HEK293 (cell line): ENCODE data around the gene NAPA.

Source experiments
- CTCF ChIA-PET: fragments of 350-600 bp; formaldehyde crosslinking; extraction: SDS; loops from one replicate; lab custom pipeline; 2021; ENCODE audit warnings: antibody characterized with exemption; lab: Yijun Ruan, JAX
- POLR2A ChIA-PET: fragments of 300-600 bp; formaldehyde crosslinking; extraction: SDS; loops from one replicate; lab custom pipeline; 2020; ENCODE audit warnings: antibody characterized with exemption, inconsistent platforms; lab: Yijun Ruan, JAX
- H3K27ac ChIP-seq: fragments of 200-500 bp; sonication (Bioruptor generic); 2 replicates; pipeline ENCODE4 v1.5.1; 2014; ENCODE audit warnings: low read depth, low read length, control low read depth, inconsistent platforms; ENCODE audit errors: extremely low read depth
- H3K36me3 ChIP-seq, 2 experiments: fragments of 200-500 bp in 1 of 2; sonication (Bioruptor generic) in 1 of 2; 1 replicate in 1 of 2; 2 replicates in 1 of 2; pipeline ENCODE4 v1.5.1; 2014 to 2017; ENCODE audit warnings: inconsistent platforms in 2 of 2, low read length in 2 of 2; ENCODE audit not compliant: control insufficient read depth in 2 of 2, insufficient read depth in 1 of 2
- H3K4me1 ChIP-seq: fragments of 200-500 bp; sonication (Bioruptor generic); 2 replicates; pipeline ENCODE4 v1.5.1; 2014; ENCODE audit warnings: mild to moderate bottlenecking, low read length, inconsistent platforms; ENCODE audit not compliant: control insufficient read depth, insufficient read depth
- H3K4me3 ChIP-seq: 2 replicates; pipeline ENCODE4 v1.5.1; 2011; ENCODE audit warnings: low read depth, mild to moderate bottlenecking, control low read depth, low read length, moderate library complexity
- H3K9me3 ChIP-seq: fragments of 200-500 bp; sonication (Bioruptor generic); 2 replicates; pipeline ENCODE4 v1.5.1; 2014; ENCODE audit warnings: low read depth, low read length, inconsistent platforms; ENCODE audit not compliant: control insufficient read depth, insufficient read depth
- BCL11B ChIP-seq: fragments of 450-650 bp; formaldehyde crosslinking; IDR thresholded peaks from 2 replicates; pipeline ENCODE4 v1.5.1; 2016; ENCODE audit warnings: low read depth, missing biosample characterization, missing genetic modification characterization
- CTCF ChIP-seq: fragments of 450-650 bp; formaldehyde crosslinking; IDR thresholded peaks from 2 replicates; pipeline ENCODE4 v1.5.1; 2016; ENCODE audit warnings: missing biosample characterization, missing genetic modification characterization
- GLIS2 ChIP-seq: fragments of 450-650 bp; formaldehyde crosslinking; IDR thresholded peaks from 2 replicates; pipeline ENCODE4 v1.5.1; 2016; ENCODE audit warnings: missing biosample characterization, missing genetic modification characterization
- INSM2 ChIP-seq: fragments of 450-650 bp; formaldehyde crosslinking; IDR thresholded peaks from 2 replicates; pipeline ENCODE4 v1.5.1; 2016; ENCODE audit warnings: missing biosample characterization, missing genetic modification characterization
- KLF16 ChIP-seq: fragments of 450-650 bp; formaldehyde crosslinking; IDR thresholded peaks from 2 replicates; pipeline ENCODE4 v1.5.1; 2017; ENCODE audit warnings: missing biosample characterization, missing genetic modification characterization
- SALL2 ChIP-seq: fragments of 450-650 bp; formaldehyde crosslinking; IDR thresholded peaks from 2 replicates; pipeline ENCODE4 v1.5.0; 2017; ENCODE audit warnings: missing biosample characterization, mild to moderate bottlenecking, missing genetic modification characterization, borderline replicate concordance
- SCRT2 ChIP-seq: fragments of 450-650 bp; formaldehyde crosslinking; IDR thresholded peaks from 2 replicates; pipeline ENCODE4 v1.5.1; 2016; ENCODE audit warnings: missing biosample characterization, missing genetic modification characterization
- ZBTB44 ChIP-seq: fragments of 450-650 bp; IDR thresholded peaks from 2 replicates; pipeline ENCODE4 v1.5.1; 2018; ENCODE audit warnings: missing biosample characterization, mild to moderate bottlenecking, missing genetic modification characterization
- ZBTB6 ChIP-seq: fragments of 450-650 bp; formaldehyde crosslinking; IDR thresholded peaks from 2 replicates; pipeline ENCODE4 v1.5.1; 2017; ENCODE audit warnings: missing biosample characterization, missing genetic modification characterization
- ZFP41 ChIP-seq: fragments of 450-650 bp; formaldehyde crosslinking; IDR thresholded peaks from 2 replicates; pipeline ENCODE4 v1.5.1; 2016; ENCODE audit warnings: missing biosample characterization, missing genetic modification characterization, borderline replicate concordance
- ZNF140 ChIP-seq: fragments of 450-650 bp; formaldehyde crosslinking; IDR thresholded peaks from 2 replicates; pipeline ENCODE4 v1.5.1; 2016; ENCODE audit warnings: missing biosample characterization, missing genetic modification characterization
- ZNF2 ChIP-seq: fragments of 450-650 bp; formaldehyde crosslinking; IDR thresholded peaks from 2 replicates; pipeline ENCODE4 v1.5.1; 2016; ENCODE audit warnings: missing biosample characterization, missing genetic modification characterization
- ZNF214 ChIP-seq: fragments of 450-650 bp; formaldehyde crosslinking; IDR thresholded peaks from 2 replicates; pipeline ENCODE4 v1.5.1; 2017; ENCODE audit warnings: missing biosample characterization, mild to moderate bottlenecking, missing genetic modification characterization, borderline replicate concordance
- ZNF24 ChIP-seq: fragments of 450-650 bp; formaldehyde crosslinking; IDR thresholded peaks from 2 replicates; pipeline ENCODE4 v1.5.1; 2016; ENCODE audit warnings: missing biosample characterization, missing genetic modification characterization
- ZNF391 ChIP-seq: fragments of 450-650 bp; formaldehyde crosslinking; IDR thresholded peaks from 2 replicates; pipeline ENCODE4 v1.5.1; 2016; ENCODE audit warnings: low read depth, missing biosample characterization, missing genetic modification characterization, borderline replicate concordance
- ZNF394 ChIP-seq: fragments of 450-650 bp; formaldehyde crosslinking; IDR thresholded peaks from 2 replicates; pipeline ENCODE4 v1.5.1; 2016; ENCODE audit warnings: missing biosample characterization, missing genetic modification characterization, mild to moderate bottlenecking, moderate library complexity, borderline replicate concordance
- ZNF548 ChIP-seq: fragments of 450-650 bp; formaldehyde crosslinking; IDR thresholded peaks from 2 replicates; pipeline ENCODE4 v1.5.1; 2016; ENCODE audit warnings: missing biosample characterization, missing genetic modification characterization
- ZNF639 ChIP-seq: fragments of 450-650 bp; formaldehyde crosslinking; IDR thresholded peaks from 2 replicates; pipeline ENCODE4 v1.5.1; 2016; ENCODE audit warnings: missing biosample characterization, missing genetic modification characterization
- ZNF654 ChIP-seq: fragments of 450-650 bp; formaldehyde crosslinking; IDR thresholded peaks from 2 replicates; pipeline ENCODE4 v1.5.1; 2016; ENCODE audit warnings: low read depth, missing biosample characterization, missing genetic modification characterization
- ZNF658 ChIP-seq: fragments of 450-650 bp; formaldehyde crosslinking; IDR thresholded peaks from 2 replicates; pipeline ENCODE4; 2016; ENCODE audit warnings: missing biosample characterization, missing genetic modification characterization
- ZNF692 ChIP-seq: fragments of 450-650 bp; formaldehyde crosslinking; IDR thresholded peaks from 2 replicates; pipeline ENCODE4 v1.5.1; 2016; ENCODE audit warnings: missing biosample characterization, missing genetic modification characterization
- ZNF701 ChIP-seq: fragments of 450-650 bp; formaldehyde crosslinking; IDR thresholded peaks from 2 replicates; pipeline ENCODE4 v1.5.1; 2016; ENCODE audit warnings: missing biosample characterization, missing genetic modification characterization
- ZNF747 ChIP-seq: fragments of 450-650 bp; formaldehyde crosslinking; IDR thresholded peaks from 2 replicates; pipeline ENCODE4 v1.5.1; 2016; ENCODE audit warnings: missing biosample characterization, missing genetic modification characterization
- ZNF768 ChIP-seq: fragments of 450-650 bp; formaldehyde crosslinking; IDR thresholded peaks from 2 replicates; pipeline ENCODE4 v1.5.1; 2018; ENCODE audit warnings: missing biosample characterization, mild to moderate bottlenecking, missing genetic modification characterization
- ZSCAN30 ChIP-seq: fragments of 450-650 bp; IDR thresholded peaks from 2 replicates; pipeline ENCODE4 v1.5.1; 2018; ENCODE audit warnings: missing biosample characterization, mild to moderate bottlenecking, missing genetic modification characterization, moderate library complexity

NAPA gene

GRCh38 chr19:47483800-47484690 is 30.8 kb downstream of the NAPA start, which contains the start of gene KPTN:
TSS of gene KPTN (minus strand) at chr19:47484219. CDS start at chr19:47484160, 59 bp downstream.
- H3K9me3 ChIP-seq: no peaks in the 10 kb centered on the region
- no peaks in the 10 kb centered on the region for H3K4me1 ChIP-seq
- ChIA-PET CTCF (interaction anchor here (0.6 to 3.1 kb wide), 43 partner anchors 10 to 369 kb away, joined by 3 to 56 read pairs (median 4); partner anchors contain the start of genes DHX34, NOP53 and SLC8A2), POLR2A (interaction anchor here (0.5 to 2.3 kb wide), 24 partner anchors 8 to 261 kb away, joined by 3 to 13 read pairs (median 4); partner anchors contain the start of genes NOP53 and SLC8A2)
- H3K36me3 ChIP-seq: peaks cover 0 to 16% of the 10 kb centered on the region in 2 experiments; a peak in 2 of 3 replicates
- peak within 1 kb of the TSS; percentile 79 for H3K27ac ChIP-seq
- H3K4me3 ChIP-seq: peak within 1 kb of the TSS; percentile 85
- TF ChIP-seq ZNF768 (peak; percentile 81; the same call in 1 of the 2 replicates), GLIS2 (tag by site-specific recombination) (peak; percentile 36; the same call in 1 of the 2 replicates), SALL2 (tag by site-specific recombination) (no peak), ZNF747 (tag by site-specific recombination) (no peak), ZBTB6 (tag by site-specific recombination) (no peak), ZNF391 (tag by site-specific recombination) (no peak; the same call in none of the 2 replicates), ZNF24 (tag by site-specific recombination) (peak; percentile 68; the same call in 1 of the 2 replicates), ZSCAN30 (tag by site-specific recombination) (0 out of 2 replicates have a peak, but pooled peaks have one; percentile 16), ZNF214 (tag by site-specific recombination) (no peak), ZNF701 (tag by site-specific recombination) (no peak), ZNF658 (tag by site-specific recombination) (0 out of 2 replicates have a peak, but pooled peaks have one; percentile 35), ZFP41 (tag by site-specific recombination) (no peak), ZNF548 (tag by site-specific recombination) (no peak), ZNF639 (peak; percentile 74), ZBTB44 (tag by site-specific recombination) (0 out of 2 replicates have a peak, but pooled peaks have one; percentile 8), ZNF140 (no peak), BCL11B (tag by site-specific recombination) (peak; percentile 39), ZNF2 (tag by site-specific recombination) (peak; percentile 91), ZNF654 (tag by site-specific recombination) (peak; percentile 64), ZNF394 (peak; percentile 83), ZNF692 (tag by site-specific recombination) (peak; percentile 87), SCRT2 (tag by site-specific recombination) (peak; percentile 24; the same call in 1 of the 2 replicates), INSM2 (tag by site-specific recombination) (0 out of 2 replicates have a peak, but pooled peaks have one; percentile 46), CTCF (tag by site-specific recombination) (peak; percentile 99), KLF16 (tag by site-specific recombination) (peak; percentile 89)
